Measurements from ENCODE around the gene NPHS1. TPM values are rescaled to one million over a fixed set of nuclear protein-coding genes. Genes with fewer than 3 reads are reported as not detected.
"Not testable (repeated sequence)": the region's sequence is repeated elsewhere in the genome, so short reads cannot be mapped to it uniquely, and the experiment has no call there.

NPHS1 gene
- total RNA-seq, 1 experiment from 2014 or later = not detected

GRCh38 chr19:35816262-35816661, 36.0 kb downstream of the NPHS1 start:
- DNase-seq (ENCODE audit: low spot score) = no peak

GRCh38 chr19:35813043-35813890, 39.0 kb downstream of the NPHS1 start:
- DNase-seq (ENCODE audit: low spot score) = no peak

- no peak for DNase-seq (ENCODE audit: low spot score)
These were observed 39.9 kb downstream of the NPHS1 start, which contains the start of gene PRODH2 for GRCh38 chr19:35812220-35813042. TSS of gene PRODH2 (minus strand) at chr19:35812845. CDS start at chr19:35812805, 40 bp downstream.

- DNase-seq (ENCODE audit: low spot score) = no peak
These were observed 40.7 kb downstream of the NPHS1 start for GRCh38 chr19:35811317-35812219.

- no peak for DNase-seq (ENCODE audit: low spot score)
These were observed 44.7 kb downstream of the NPHS1 start for GRCh38 chr19:35807633-35808032.

- no peak for DNase-seq (ENCODE audit: low spot score)
These were observed 45.7 kb downstream of the NPHS1 start for GRCh38 chr19:35806597-35806996.

- DNase-seq (ENCODE audit: low spot score) = no peak
These were observed 46.7 kb downstream of the NPHS1 start for GRCh38 chr19:35805526-35806102.

- no peak for DNase-seq (ENCODE audit: low spot score)
These were observed 50.5 kb downstream of the NPHS1 start for GRCh38 chr19:35801828-35802227.

GRCh38 chr19:35797663-35798062, 54.6 kb downstream of the NPHS1 start:
- DNase-seq (ENCODE audit: low spot score) = no peak

GRCh38 chr19:35796645-35797542, 55.4 kb downstream of the NPHS1 start:
- no peak for DNase-seq (ENCODE audit: low spot score)

GRCh38 chr19:35795564-35795963, 56.7 kb downstream of the NPHS1 start:
- DNase-seq (ENCODE audit: low spot score) = not testable (repeated sequence)

- peak; percentile 38 for DNase-seq (ENCODE audit: low spot score)
These were observed 58.7 kb downstream of the NPHS1 start for GRCh38 chr19:35793381-35794165.

- DNase-seq (ENCODE audit: low spot score) = no peak
These were observed 59.4 kb downstream of the NPHS1 start for GRCh38 chr19:35792888-35793287.

- DNase-seq (ENCODE audit: low spot score) = no peak
These were observed 60.0 kb downstream of the NPHS1 start for GRCh38 chr19:35792312-35792711.

- DNase-seq (ENCODE audit: low spot score) = no peak
These were observed 60.5 kb downstream of the NPHS1 start for GRCh38 chr19:35791814-35792279.

GRCh38 chr19:35790981-35791813, 61.1 kb downstream of the NPHS1 start:
- DNase-seq (ENCODE audit: low spot score) = no peak

GRCh38 chr19:35789978-35790944, 62.0 kb downstream of the NPHS1 start:
- DNase-seq (ENCODE audit: low spot score) = no peak

Data from HT-29 (cell line).